Fibroblast of pulmonary artery (primary cell): ENCODE data around the gene PPP2R3B.
"Not testable (repeated sequence)": the region's sequence is repeated elsewhere in the genome, so short reads cannot be mapped to it uniquely, and the experiment has no call there.

Experiments
- DNase-seq: peaks from one replicate; pipeline ENCODE4 v3.0.0-alpha.2; 2010; ENCODE audit warnings: low read depth
- H3K4me3 ChIP-seq: replicated peaks from 2 replicates; pipeline ENCODE4 v1.5.1; 2011; ENCODE audit warnings: low read depth, mild to moderate bottlenecking, control low read depth, low read length, moderate library complexity
- CTCF ChIP-seq: IDR thresholded peaks from 2 replicates; pipeline ENCODE4 v1.5.1; 2011; ENCODE audit warnings: mild to moderate bottlenecking, control low read depth, low read length, inconsistent platforms; ENCODE audit errors: missing control alignments

PPP2R3B gene

GRCh38 chrX:387729-388128, 1.0 kb upstream of the PPP2R3B start:
- TF ChIP-seq CTCF: no peak
- H3K4me3 ChIP-seq: peak overlapping the region; percentile 88
- DNase-seq: no peak

- H3K4me3 ChIP-seq: peak overlapping the region; percentile 88
- no peak for DNase-seq
- no peak for TF ChIP-seq CTCF
These were observed 404 bp downstream of the PPP2R3B start for GRCh38 chrX:386239-386767.

GRCh38 chrX:385736-386135, 971 bp downstream of the PPP2R3B start:
- not testable (repeated sequence) for DNase-seq
- H3K4me3 ChIP-seq: peak overlapping the region; percentile 88

GRCh38 chrX:384861-385260, 1.8 kb downstream of the PPP2R3B start:
- no peak for TF ChIP-seq CTCF
- DNase-seq: no peak
- no peak overlapping the region for H3K4me3 ChIP-seq

GRCh38 chrX:378443-378842, 8.3 kb downstream of the PPP2R3B start:
- DNase-seq: no peak
- TF ChIP-seq CTCF: no peak
- H3K4me3 ChIP-seq: no peak overlapping the region

GRCh38 chrX:376206-376605, 10.5 kb downstream of the PPP2R3B start:
- not testable (repeated sequence) for DNase-seq, H3K4me3 ChIP-seq

GRCh38 chrX:375181-376036, 11.3 kb downstream of the PPP2R3B start:
- no peak for TF ChIP-seq CTCF
- no peak for DNase-seq
- no peak overlapping the region for H3K4me3 ChIP-seq

GRCh38 chrX:374596-374995, 12.1 kb downstream of the PPP2R3B start:
- H3K4me3 ChIP-seq: peak overlapping the region; percentile 50
- no peak for TF ChIP-seq CTCF
- peak; percentile 13 for DNase-seq
